GM12874 (cell line): ENCODE results near the gene SRGAP1.

Source experiments
- TF ChIP-seq, protein P1 (sequence below): IDR thresholded peaks from 2 replicates; pipeline ENCODE4 v1.5.1; 2011; ENCODE audit warnings: low read depth, mild to moderate bottlenecking, control low read depth, low read length, moderate library complexity; ENCODE audit not compliant: insufficient read depth

The SRGAP1 gene

GRCh38 chr12:63941166-63941800, 96.8 kb downstream of the SRGAP1 start:
- TF ChIP-seq, protein P1, sequence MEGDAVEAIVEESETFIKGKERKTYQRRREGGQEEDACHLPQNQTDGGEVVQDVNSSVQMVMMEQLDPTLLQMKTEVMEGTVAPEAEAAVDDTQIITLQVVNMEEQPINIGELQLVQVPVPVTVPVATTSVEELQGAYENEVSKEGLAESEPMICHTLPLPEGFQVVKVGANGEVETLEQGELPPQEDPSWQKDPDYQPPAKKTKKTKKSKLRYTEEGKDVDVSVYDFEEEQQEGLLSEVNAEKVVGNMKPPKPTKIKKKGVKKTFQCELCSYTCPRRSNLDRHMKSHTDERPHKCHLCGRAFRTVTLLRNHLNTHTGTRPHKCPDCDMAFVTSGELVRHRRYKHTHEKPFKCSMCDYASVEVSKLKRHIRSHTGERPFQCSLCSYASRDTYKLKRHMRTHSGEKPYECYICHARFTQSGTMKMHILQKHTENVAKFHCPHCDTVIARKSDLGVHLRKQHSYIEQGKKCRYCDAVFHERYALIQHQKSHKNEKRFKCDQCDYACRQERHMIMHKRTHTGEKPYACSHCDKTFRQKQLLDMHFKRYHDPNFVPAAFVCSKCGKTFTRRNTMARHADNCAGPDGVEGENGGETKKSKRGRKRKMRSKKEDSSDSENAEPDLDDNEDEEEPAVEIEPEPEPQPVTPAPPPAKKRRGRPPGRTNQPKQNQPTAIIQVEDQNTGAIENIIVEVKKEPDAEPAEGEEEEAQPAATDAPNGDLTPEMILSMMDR, result no peak

DNA sequence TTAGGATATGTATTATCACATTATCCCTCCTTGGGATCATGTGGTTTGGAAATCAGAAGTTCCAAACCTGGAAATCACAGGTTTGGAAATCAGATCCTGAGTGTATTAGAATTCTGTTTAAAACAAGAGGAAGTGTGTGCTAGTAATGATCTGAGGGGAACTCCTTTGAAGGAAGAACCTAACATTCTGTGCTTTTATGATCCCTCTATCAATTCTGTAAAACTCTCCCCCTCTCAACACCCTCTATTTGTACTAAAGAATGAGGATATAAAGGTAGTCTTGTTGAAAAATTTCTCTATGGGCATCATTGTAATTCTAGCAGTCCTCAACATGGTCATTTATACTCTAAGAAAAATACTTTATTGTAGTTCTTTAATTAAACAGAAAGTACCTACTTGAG, 97.4 kb downstream of the SRGAP1 start:
- TF ChIP-seq, protein P1, result no peak

GRCh38 chr12:63942464-63943241, 98.2 kb downstream of the SRGAP1 start:
- TF ChIP-seq, protein P1, result no peak

GRCh38 chr12:63944034-63944579, 99.6 kb downstream of the SRGAP1 start:
- TF ChIP-seq, protein P1, result no peak

GRCh38 chr12:63944586-63945228, 100.2 kb downstream of the SRGAP1 start:
- TF ChIP-seq, protein P1, result no peak

GRCh38 chr12:63945777-63946176, 101.3 kb downstream of the SRGAP1 start:
- TF ChIP-seq, protein P1, result no peak

- TF ChIP-seq, protein P1, result no peak
Observed at GRCh38 chr12:63948211-63948610, 103.7 kb downstream of the SRGAP1 start.
